PC-3 (cell line): Measurements from ENCODE around the gene PDLIM7. TPM values are rescaled to one million over a fixed set of nuclear protein-coding genes. Genes with fewer than 3 reads are reported as not detected.
A peak's percentile ranks its signal among the peaks of the same experiment; 100 is the strongest.

Experiments
- ATAC-seq: fragments of 200-7000 bp; cut with Tn5 transposase; 2 replicates; pipeline ENCODE4 v1.9.1; 2020; ENCODE audit warnings: mild to moderate bottlenecking, moderate library complexity
- BruUV-seq: library from RNA; stranded (reverse); fragments of 400-500 nt; replicated peaks from 2 replicates; lab custom pipeline; 2021; lab: Mats Ljungman, UMichigan
- CTCF ChIA-PET: fragments of 300-600 bp; sonication (Branson Sonifier 250); formaldehyde crosslinking; loops from one replicate; lab custom pipeline; 2022; ENCODE audit warnings: antibody characterized with exemption; lab: Charles Lee
- POLR2A ChIA-PET: fragments of 300-600 bp; sonication (Branson Sonifier 250); formaldehyde crosslinking; loops from one replicate; lab custom pipeline; 2022; ENCODE audit warnings: antibody characterized with exemption; ENCODE audit not compliant: unreplicated experiment; lab: Charles Lee
- DNase-seq: peaks from one replicate; pipeline ENCODE4 v3.0.0-alpha.2; 2015
- H2AFZ ChIP-seq: fragments of 300-600 bp; sonication (generic); 2 replicates; pipeline ENCODE4 v1.6.0; 2016; ENCODE audit warnings: antibody characterized with exemption, low read length
- H3F3A ChIP-seq: fragments of 300-600 bp; sonication (generic); one replicate; pipeline ENCODE4 v1.6.0; 2017; ENCODE audit warnings: antibody characterized with exemption, low read length, control low read depth, mild to moderate bottlenecking; ENCODE audit not compliant: unreplicated experiment
- H3K27ac ChIP-seq: fragments of 300-600 bp; sonication (generic); 2 replicates; pipeline ENCODE4 v1.5.1; 2016; ENCODE audit warnings: mild to moderate bottlenecking, low read length
- H3K27me3 ChIP-seq: fragments of 300-600 bp; sonication (generic); 2 replicates; pipeline ENCODE4 v1.6.1; 2016; ENCODE audit warnings: low read length, mixed read lengths
- H3K36me3 ChIP-seq: fragments of 300-600 bp; sonication (generic); 2 replicates; pipeline ENCODE4 v1.6.1; 2016; ENCODE audit warnings: low read depth, mixed run types, low read length, mixed read lengths
- H3K4me1 ChIP-seq: fragments of 300-600 bp; sonication (generic); 2 replicates; pipeline ENCODE4 v1.5.1; 2016; ENCODE audit warnings: low read length; ENCODE audit not compliant: insufficient read depth
- H3K4me2 ChIP-seq: fragments of 300-600 bp; sonication (generic); 2 replicates; pipeline ENCODE4 v1.6.0; 2016; ENCODE audit warnings: low read length
- H3K4me3 ChIP-seq: fragments of 300-600 bp; sonication (generic); 2 replicates; pipeline ENCODE4 v1.5.1; 2016; ENCODE audit warnings: mild to moderate bottlenecking, low read length, mixed read lengths
- H3K79me2 ChIP-seq: fragments of 300-600 bp; sonication (generic); 2 replicates; pipeline ENCODE4 v1.6.1; 2017; ENCODE audit warnings: low read length, mixed read lengths
- H3K9ac ChIP-seq: fragments of 300-600 bp; sonication (generic); 2 replicates; pipeline ENCODE4 v1.6.0; 2016; ENCODE audit warnings: mild to moderate bottlenecking, low read length
- H3K9me2 ChIP-seq: fragments of 300-600 bp; sonication (generic); replicated peaks from 2 replicates; pipeline ENCODE4 v1.6.1; 2016; ENCODE audit warnings: mixed run types, low read length, mixed read lengths
- H3K9me3 ChIP-seq: fragments of 300-600 bp; sonication (generic); 2 replicates; pipeline ENCODE4 v1.6.1; 2016; ENCODE audit warnings: low read length, mixed read lengths
- H4K20me1 ChIP-seq: fragments of 300-600 bp; sonication (generic); 2 replicates; pipeline ENCODE4 v1.6.1; 2016; ENCODE audit warnings: low read length, mixed read lengths
- CTCF ChIP-seq: fragments of 300-600 bp; sonication (generic); conservative IDR thresholded peaks from 2 replicates; pipeline ENCODE4 v1.5.1; 2017; ENCODE audit warnings: antibody characterized with exemption, low read depth, mild to moderate bottlenecking, low read length
- EZH2 ChIP-seq: fragments of 300-600 bp; sonication (generic); IDR thresholded peaks from one replicate; pipeline ENCODE4 v1.6.1; 2017; ENCODE audit warnings: antibody characterized with exemption, mild to moderate bottlenecking, low read length; ENCODE audit not compliant: unreplicated experiment
- EZH2phosphoT487 ChIP-seq: fragments of 300-600 bp; sonication (generic); IDR thresholded peaks from 2 replicates; pipeline ENCODE4 v1.6.1; 2018; ENCODE audit warnings: mild to moderate bottlenecking, antibody characterized with exemption, low read length, borderline replicate concordance
- intact Hi-C: fragments of 100-400 bp; cut with micrococcal nuclease; formaldehyde crosslinking; loops from 2 replicates; pipeline ENCODE4 v1.9.0; 2023
- total RNA-seq: library from RNA; depleted of rRNA; stranded (reverse); fragments of >200 nt; gene quantifications from 2 replicates; pipeline ENCODE4 v1.2.3, GENCODE V29; 2014

Gene PDLIM7
- total RNA-seq, 1 experiment from 2014 or later, result 159 TPM

GRCh38 chr5:177470759-177471536 lies 26.5 kb downstream of the PDLIM7 start:
- H4K20me1 ChIP-seq, result peaks cover 36% of the 10 kb centered on the region; the same call in 1 of the 2 replicates
- TF ChIP-seq EZH2, result no peak
- TF ChIP-seq CTCF, result no peak
- no peak for TF ChIP-seq EZH2phosphoT487
- peak; percentile 48 for ATAC-seq
- ChIA-PET CTCF (interaction anchor here (0.5 kb wide), 1 partner anchor 1664 kb away, joined by 3 read pairs; no protein-coding TSS in a partner anchor), POLR2A (no interaction called here)
- no peaks in the 10 kb centered on the region for H3K9me2 ChIP-seq
- H3K9me3 ChIP-seq, result no peaks in the 10 kb centered on the region
- H2AFZ ChIP-seq, result no peak overlapping the region
- H3K9ac ChIP-seq, result no peak overlapping the region
- no peaks in the 10 kb centered on the region for H3F3A ChIP-seq
- DNase-seq, result peak; percentile 62
- no TSS peak for BruUV-seq
- intact Hi-C loops, result loop anchor here (1.0 kb wide), 1 partner anchor 26 kb away; the partner anchor contains the start of gene PDLIM7
- H3K27me3 ChIP-seq, result no peaks in the 10 kb centered on the region
- H3K79me2 ChIP-seq, result peaks cover 34% of the 10 kb centered on the region
- H3K4me3 ChIP-seq, result peak overlapping the region; percentile 90; the same call in 1 of the 2 replicates
- peaks cover 12% of the 10 kb centered on the region for H3K36me3 ChIP-seq
- H3K27ac ChIP-seq, result peak overlapping the region; percentile 18; the same call in 1 of the 2 replicates
- peak overlapping the region; percentile 98 for H3K4me2 ChIP-seq
- peaks cover 21% of the 10 kb centered on the region for H3K4me1 ChIP-seq

GRCh38 chr5:177469750-177470525 lies 27.5 kb downstream of the PDLIM7 start:
- TF ChIP-seq CTCF (no peak), EZH2 (no peak), EZH2phosphoT487 (no peak)
- Histone ChIP-seq H3K9me3 (no peaks in the 10 kb centered on the region), H3K4me2 (no peak overlapping the region), H3K4me1 (peaks cover 21% of the 10 kb centered on the region), H3K27ac (no peak overlapping the region), H3F3A (no peaks in the 10 kb centered on the region), H3K27me3 (no peaks in the 10 kb centered on the region), H3K9me2 (no peaks in the 10 kb centered on the region), H3K9ac (no peak overlapping the region), H3K4me3 (no peak overlapping the region), H4K20me1 (peaks cover 36% of the 10 kb centered on the region; the same call in 1 of the 2 replicates), H3K79me2 (peaks cover 34% of the 10 kb centered on the region), H3K36me3 (peaks cover 21% of the 10 kb centered on the region), H2AFZ (no peak overlapping the region)
- ATAC-seq (no peak), DNase-seq (no peak)
- intact Hi-C loops, result no loop called here
- BruUV-seq, result no TSS peak
- POLR2A ChIA-PET, result no interaction called here
- CTCF ChIA-PET, result interaction anchor here (0.5 kb wide), 1 partner anchor 12 kb away, joined by 6 read pairs; no protein-coding TSS in a partner anchor
